ENCODE data around the gene UCP2.

DNA sequence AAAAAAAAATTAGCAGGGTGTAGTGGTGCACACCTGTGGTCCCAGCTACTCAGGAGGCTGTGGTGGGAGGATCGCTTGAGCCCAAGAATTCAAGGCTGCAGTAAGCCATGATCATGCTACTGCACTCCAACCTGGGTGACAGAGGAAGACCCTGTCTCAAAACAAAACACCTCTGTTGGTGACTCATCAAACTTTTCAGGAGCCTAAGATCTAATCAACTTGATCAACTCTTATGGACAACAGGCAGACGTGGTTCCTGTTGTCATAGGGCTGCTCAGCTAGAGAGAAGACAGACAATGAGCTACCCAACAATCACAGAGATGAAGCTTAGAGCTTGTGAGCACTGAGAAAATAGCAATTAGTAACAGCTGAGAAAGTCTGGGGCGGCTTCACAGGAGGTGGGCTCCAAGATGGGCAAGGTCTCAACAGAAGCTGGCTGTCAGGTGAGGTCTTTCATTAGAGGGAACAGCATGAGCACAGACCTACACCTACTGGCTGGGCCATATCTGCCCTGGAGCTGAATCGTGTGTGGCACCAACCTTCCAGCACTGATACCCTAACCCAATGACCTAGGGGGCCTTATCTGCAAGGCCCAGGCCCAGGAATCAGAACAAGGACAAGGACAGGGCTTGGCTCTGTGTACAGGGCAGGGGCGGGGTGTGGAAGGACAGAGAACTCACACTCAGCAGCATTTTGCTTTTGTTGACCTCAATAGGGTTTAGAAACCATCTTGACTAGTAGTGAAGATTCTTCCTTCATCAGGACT, 33.5 kb upstream of the UCP2 start:
- no peak for TF ChIP-seq MYC (IDR thresholded peaks at IDR 0.05; ENCODE audit: low read depth, low read length)
- no peak for TF ChIP-seq POLR2A (IDR thresholded peaks at IDR 0.05; ENCODE audit: extremely low read depth, insufficient read length)
- TF ChIP-seq, protein P1, sequence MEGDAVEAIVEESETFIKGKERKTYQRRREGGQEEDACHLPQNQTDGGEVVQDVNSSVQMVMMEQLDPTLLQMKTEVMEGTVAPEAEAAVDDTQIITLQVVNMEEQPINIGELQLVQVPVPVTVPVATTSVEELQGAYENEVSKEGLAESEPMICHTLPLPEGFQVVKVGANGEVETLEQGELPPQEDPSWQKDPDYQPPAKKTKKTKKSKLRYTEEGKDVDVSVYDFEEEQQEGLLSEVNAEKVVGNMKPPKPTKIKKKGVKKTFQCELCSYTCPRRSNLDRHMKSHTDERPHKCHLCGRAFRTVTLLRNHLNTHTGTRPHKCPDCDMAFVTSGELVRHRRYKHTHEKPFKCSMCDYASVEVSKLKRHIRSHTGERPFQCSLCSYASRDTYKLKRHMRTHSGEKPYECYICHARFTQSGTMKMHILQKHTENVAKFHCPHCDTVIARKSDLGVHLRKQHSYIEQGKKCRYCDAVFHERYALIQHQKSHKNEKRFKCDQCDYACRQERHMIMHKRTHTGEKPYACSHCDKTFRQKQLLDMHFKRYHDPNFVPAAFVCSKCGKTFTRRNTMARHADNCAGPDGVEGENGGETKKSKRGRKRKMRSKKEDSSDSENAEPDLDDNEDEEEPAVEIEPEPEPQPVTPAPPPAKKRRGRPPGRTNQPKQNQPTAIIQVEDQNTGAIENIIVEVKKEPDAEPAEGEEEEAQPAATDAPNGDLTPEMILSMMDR (IDR thresholded peaks at IDR 0.05; ENCODE audit: low read depth, low read length), result no peak

Measured in NB4 (cell line).